Mesothelial cell of epicardium (in vitro differentiated cells): ENCODE results near the gene OR52W1. TPM values are rescaled to one million over a fixed set of nuclear protein-coding genes. Genes with fewer than 3 reads are reported as not detected.

Experiments
- DNase-seq, 2 experiments: peaks; one replicate each; pipeline ENCODE4 v3.0.0; 2021; ENCODE audit warnings: low spot score in 2 of 2; ENCODE audit not compliant: unreplicated experiment in 2 of 2
- H3K27ac Mint-ChIP-seq: 2 replicates; pipeline ENCODE4 v1.8.0; 2021; ENCODE audit warnings: mixed read lengths
- H3K27me3 Mint-ChIP-seq: 2 replicates; pipeline ENCODE4 v1.8.0; 2021; ENCODE audit warnings: low read depth, mixed read lengths
- H3K36me3 Mint-ChIP-seq: 2 replicates; pipeline ENCODE4 v1.8.0; 2021; ENCODE audit warnings: mixed read lengths
- H3K4me1 Mint-ChIP-seq: 2 replicates; pipeline ENCODE4 v1.8.0; 2021; ENCODE audit warnings: mixed read lengths
- H3K4me3 Mint-ChIP-seq: 2 replicates; pipeline ENCODE4 v1.8.0; 2021; ENCODE audit warnings: mild to moderate bottlenecking, moderate library complexity, mixed read lengths
- H3K9me3 Mint-ChIP-seq: 2 replicates; pipeline ENCODE4 v1.8.0; 2021; ENCODE audit warnings: mixed read lengths
- total RNA-seq: library from RNA; stranded (reverse); gene quantifications from 3 replicates; pipeline ENCODE4 v1.2.1, GENCODE V29; 2021
- TF ChIP-seq, protein P1 (sequence below): fragments of 200-600 bp; sonication (generic); IDR thresholded peaks from one replicate; pipeline ENCODE4 v1.5.0; 2021; ENCODE audit warnings: antibody characterized with exemption; ENCODE audit not compliant: unreplicated experiment

The OR52W1 gene
- total RNA-seq, 1 donor from 2014 or later: not detected

DNA sequence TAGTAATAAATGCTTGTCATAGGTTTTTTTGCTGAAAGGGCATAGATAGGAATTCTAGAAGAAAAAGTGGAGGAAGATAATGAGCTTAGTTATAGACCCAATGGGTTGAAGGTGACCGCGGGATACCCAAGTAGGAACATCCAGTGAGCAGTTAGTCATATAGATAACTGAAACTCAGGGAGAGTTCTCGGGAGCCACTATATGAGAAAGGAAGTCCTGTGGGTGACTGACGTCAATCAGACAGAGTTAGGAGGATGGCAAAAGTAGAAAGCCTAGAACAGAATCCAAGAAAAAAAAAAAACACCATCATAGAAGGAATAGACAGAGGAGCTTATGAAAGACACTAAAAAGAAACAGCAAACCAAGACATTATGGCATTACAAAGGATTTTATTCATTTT, 38.2 kb downstream of the OR52W1 start:
- Mint-ChIP-seq H3K27ac (no peak overlapping the region), H3K27me3 (peaks cover 3% of the 10 kb centered on the region), H3K4me1 (peaks cover 17% of the 10 kb centered on the region), H3K36me3 (no peaks in the 10 kb centered on the region), H3K9me3 (no peaks in the 10 kb centered on the region), H3K4me3 (no peak overlapping the region)
- no peak for DNase-seq
- TF ChIP-seq, protein P1, sequence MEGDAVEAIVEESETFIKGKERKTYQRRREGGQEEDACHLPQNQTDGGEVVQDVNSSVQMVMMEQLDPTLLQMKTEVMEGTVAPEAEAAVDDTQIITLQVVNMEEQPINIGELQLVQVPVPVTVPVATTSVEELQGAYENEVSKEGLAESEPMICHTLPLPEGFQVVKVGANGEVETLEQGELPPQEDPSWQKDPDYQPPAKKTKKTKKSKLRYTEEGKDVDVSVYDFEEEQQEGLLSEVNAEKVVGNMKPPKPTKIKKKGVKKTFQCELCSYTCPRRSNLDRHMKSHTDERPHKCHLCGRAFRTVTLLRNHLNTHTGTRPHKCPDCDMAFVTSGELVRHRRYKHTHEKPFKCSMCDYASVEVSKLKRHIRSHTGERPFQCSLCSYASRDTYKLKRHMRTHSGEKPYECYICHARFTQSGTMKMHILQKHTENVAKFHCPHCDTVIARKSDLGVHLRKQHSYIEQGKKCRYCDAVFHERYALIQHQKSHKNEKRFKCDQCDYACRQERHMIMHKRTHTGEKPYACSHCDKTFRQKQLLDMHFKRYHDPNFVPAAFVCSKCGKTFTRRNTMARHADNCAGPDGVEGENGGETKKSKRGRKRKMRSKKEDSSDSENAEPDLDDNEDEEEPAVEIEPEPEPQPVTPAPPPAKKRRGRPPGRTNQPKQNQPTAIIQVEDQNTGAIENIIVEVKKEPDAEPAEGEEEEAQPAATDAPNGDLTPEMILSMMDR: no peak

DNA sequence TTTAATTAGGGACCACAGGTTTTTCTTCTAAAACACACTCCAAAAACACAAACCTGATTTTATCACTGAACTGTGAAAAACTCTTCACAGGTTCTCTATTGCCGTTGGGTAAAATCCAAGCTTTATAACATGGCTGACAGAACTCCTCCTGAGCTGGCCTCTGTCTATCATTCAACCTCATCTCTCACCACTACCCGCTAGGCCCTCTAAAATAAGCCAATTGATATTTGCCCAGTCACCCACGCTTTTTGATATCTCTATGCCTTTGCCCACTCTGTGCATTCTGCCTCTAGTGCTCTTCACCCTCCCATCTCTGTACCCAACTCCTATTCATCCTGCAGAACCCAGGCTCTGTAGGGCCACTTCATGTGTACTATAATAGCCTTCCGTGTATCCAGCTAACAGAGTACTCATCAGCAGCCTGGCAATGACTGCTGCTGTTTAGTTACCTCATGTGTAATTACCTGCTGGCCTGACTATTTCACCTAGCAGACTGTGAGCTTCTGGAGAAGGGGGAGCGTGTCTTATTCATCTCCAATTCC, 38.8 kb downstream of the OR52W1 start:
- H3K9me3 Mint-ChIP-seq: no peaks in the 10 kb centered on the region
- TF ChIP-seq, protein P1: no peak
- DNase-seq: no peak
- H3K4me1 Mint-ChIP-seq: peaks cover 17% of the 10 kb centered on the region
- no peaks in the 10 kb centered on the region for H3K36me3 Mint-ChIP-seq
- H3K27ac Mint-ChIP-seq: no peak overlapping the region
- H3K4me3 Mint-ChIP-seq: no peak overlapping the region
- H3K27me3 Mint-ChIP-seq: peaks cover 3% of the 10 kb centered on the region

DNA sequence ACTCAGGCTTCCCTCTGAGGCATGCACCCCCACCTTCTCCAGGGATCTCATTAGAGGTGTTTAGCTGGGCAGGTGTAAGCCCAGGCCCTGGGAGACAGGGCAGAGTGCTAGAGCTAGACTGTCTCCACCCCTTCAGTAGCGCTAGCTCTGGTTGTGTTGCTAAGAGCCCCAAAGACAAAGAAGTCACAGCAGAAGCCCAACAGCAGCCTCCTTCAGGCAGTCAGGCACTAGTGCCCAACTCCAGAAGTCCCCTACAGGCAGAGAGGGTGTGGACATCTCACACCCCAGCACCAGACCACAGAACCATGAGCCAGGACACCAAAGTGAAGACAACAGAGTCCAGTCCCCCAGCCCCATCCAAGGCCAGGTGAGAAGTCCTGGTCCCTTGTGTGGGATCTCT, 39.9 kb downstream of the OR52W1 start, which contains the start of gene CNGA4:
CNGA4 (plus strand) TSS at position 188 of the 400 bp plus-strand sequence; CDS start at position 306, 118 bp downstream.
- Mint-ChIP-seq H3K36me3 (no peaks in the 10 kb centered on the region), H3K27ac (no peak within 1 kb of the TSS), H3K4me1 (peaks cover 9% of the 10 kb centered on the region)

DNA sequence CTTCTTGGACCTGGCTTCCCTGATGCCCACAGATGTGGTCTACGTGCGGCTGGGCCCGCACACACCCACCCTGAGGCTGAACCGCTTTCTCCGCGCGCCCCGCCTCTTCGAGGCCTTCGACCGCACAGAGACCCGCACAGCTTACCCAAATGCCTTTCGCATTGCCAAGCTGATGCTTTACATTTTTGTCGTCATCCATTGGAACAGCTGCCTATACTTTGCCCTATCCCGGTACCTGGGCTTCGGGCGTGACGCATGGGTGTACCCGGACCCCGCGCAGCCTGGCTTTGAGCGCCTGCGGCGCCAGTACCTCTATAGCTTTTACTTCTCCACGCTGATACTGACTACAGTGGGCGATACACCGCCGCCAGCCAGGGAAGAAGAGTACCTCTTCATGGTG, 41.1 kb downstream of the OR52W1 start:
- Mint-ChIP-seq H3K27ac (no peak overlapping the region), H3K9me3 (no peaks in the 10 kb centered on the region), H3K4me1 (peaks cover 5% of the 10 kb centered on the region), H3K4me3 (no peak overlapping the region), H3K36me3 (no peaks in the 10 kb centered on the region), H3K27me3 (peaks cover 3% of the 10 kb centered on the region)
- no peak for DNase-seq
- TF ChIP-seq, protein P1: no peak

More for the DNA sequence above, 39.9 kb downstream of the OR52W1 start, which contains the start of gene CNGA4:
- H3K27me3 Mint-ChIP-seq: peaks cover 3% of the 10 kb centered on the region
- H3K4me3 Mint-ChIP-seq: no peak within 1 kb of the TSS
- no peak for DNase-seq
- no peaks in the 10 kb centered on the region for H3K9me3 Mint-ChIP-seq
- TF ChIP-seq, protein P1: no peak

DNA sequence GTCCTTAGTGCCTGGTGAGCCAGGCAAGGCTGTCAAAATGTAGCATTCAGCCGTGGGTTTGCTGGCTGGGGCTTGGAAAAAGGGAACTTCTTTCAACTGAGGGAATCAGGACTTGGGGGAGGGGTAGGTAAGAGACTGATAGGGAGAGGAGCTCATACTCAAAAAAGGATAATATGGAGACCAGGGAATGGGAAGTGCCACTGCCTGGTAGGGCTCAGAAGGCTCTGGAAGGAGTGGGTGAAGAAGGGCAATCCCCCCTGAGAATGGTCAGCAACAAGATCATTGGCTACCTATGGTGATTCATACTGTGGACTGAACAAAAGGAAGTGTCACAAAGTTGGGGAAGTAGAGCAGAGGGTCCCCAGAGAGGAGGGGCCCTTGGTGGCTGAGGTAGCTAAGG, 41.8 kb downstream of the OR52W1 start:
- peaks cover 2% of the 10 kb centered on the region for H3K4me1 Mint-ChIP-seq
- no peaks in the 10 kb centered on the region for H3K9me3 Mint-ChIP-seq
- H3K27me3 Mint-ChIP-seq: peaks cover 3% of the 10 kb centered on the region
- H3K27ac Mint-ChIP-seq: no peak overlapping the region
- H3K4me3 Mint-ChIP-seq: no peak overlapping the region
- DNase-seq: no peak
- TF ChIP-seq, protein P1: no peak
- no peaks in the 10 kb centered on the region for H3K36me3 Mint-ChIP-seq
